GM19463 (cell line): ENCODE data around the gene OR2T4.

ENCODE experiments used
- ATAC-seq: cut with Tn5 transposase; IDR thresholded peaks from one replicate; pipeline ENCODE4 v1.9.1; 2021; ENCODE audit warnings: mild to moderate bottlenecking, moderate library complexity; ENCODE audit not compliant: unreplicated experiment

Gene OR2T4, protein sequence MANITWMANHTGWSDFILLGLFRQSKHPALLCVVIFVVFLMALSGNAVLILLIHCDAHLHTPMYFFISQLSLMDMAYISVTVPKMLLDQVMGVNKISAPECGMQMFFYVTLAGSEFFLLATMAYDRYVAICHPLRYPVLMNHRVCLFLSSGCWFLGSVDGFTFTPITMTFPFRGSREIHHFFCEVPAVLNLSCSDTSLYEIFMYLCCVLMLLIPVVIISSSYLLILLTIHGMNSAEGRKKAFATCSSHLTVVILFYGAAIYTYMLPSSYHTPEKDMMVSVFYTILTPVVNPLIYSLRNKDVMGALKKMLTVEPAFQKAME

DNA sequence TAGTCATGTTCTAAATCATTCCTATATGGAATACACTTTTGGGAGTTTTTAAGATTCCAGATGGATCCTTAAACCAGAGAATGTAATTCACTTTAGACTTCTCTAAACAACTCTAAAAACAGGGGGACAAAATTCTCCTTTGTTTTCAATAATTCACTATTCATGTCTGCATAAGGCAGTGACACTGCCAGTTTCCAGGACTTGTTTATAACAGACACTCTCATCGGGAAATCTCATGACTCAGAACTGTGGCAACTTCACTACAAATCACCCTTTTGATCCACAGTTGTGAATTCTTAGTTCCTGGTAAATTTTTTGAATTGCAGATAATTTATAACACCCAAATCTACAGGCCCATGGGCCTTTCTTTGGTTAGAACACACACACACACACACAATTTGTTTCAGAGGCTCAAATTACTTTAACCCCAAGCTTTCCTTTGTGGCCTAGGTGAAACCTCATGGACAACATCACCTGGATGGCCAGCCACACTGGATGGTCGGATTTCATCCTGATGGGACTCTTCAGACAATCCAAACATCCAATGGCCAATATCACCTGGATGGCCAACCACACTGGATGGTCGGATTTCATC is at the start of gene OR2T4:
Gene OR2T4 (plus strand): TSS at position 545 of the 595 bp plus-strand sequence. CDS start 0 bp downstream, at position 545.
- no peak for ATAC-seq

DNA sequence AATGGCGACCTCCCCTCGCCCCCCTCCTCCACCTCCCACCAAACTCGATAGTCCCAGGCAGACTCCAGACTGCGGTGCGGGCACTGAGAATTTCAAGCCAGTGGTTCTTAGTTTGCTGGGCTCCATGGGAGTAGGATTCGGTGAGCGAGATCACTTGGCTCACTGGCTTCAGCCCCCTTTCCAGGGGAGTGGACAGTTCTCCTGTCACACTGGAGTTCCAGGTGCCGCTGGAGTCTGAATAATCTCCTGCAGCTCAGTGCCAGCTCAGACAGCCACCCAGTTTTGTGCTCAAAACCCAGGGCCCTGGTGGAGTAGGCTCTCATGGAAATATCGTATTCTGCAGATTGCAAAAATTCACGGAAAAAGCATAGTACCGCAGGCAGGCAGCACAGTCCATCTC is 44.7 kb upstream of the OR2T4 start:
- no peak for ATAC-seq

GRCh38 chr1:248324468-248324867 is 37.0 kb upstream of the OR2T4 start, which contains the start of gene OR2M7:
TSS of gene OR2M7 (minus strand) at chr1:248324568. CDS start at chr1:248324568, 0 bp downstream.
- ATAC-seq: no peak

DNA sequence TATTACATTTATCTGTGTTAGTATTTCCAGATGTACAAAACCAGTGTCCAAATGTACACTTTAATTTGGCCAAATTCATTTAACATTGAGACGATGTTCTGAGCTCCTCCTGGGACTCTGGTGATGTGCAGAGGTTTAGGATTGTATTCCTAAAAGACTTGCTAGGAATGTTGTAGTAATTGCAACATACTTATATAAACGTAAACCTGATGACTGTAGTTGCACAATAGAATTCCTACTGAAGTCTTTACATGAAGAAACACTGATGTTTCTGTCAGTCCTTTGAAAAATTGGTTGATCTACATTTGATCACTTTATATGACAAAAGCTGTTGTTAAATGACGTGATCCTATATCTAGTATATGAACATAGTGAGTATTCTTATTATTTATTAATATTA is 18.0 kb upstream of the OR2T4 start:
- ATAC-seq: no peak

DNA sequence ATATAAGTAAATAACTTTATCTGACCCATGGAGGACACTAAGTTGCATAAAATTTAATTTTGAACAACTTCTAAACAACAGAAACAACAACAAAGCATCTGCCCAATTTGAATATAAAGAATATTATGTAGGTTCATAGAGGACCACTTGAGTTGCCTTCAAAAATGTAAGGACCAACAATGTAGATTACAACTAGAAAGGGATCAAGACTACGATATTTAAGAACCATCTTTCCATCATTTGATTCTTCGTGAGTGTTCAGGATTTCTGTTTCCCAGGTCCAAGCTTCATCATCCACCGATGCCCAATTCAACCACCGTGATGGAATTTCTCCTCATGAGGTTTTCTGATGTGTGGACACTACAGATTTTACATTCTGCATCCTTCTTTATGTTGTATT is 13.0 kb upstream of the OR2T4 start, which contains the start of gene OR14C36:
Gene OR14C36 (plus strand): TSS at position 301 of the 400 bp plus-strand sequence. CDS start 0 bp downstream, at position 301.
- ATAC-seq: no peak

GRCh38 chr1:248359415-248359814 is 2.0 kb upstream of the OR2T4 start:
- no peak for ATAC-seq

GRCh38 chr1:248366609-248367008 is 5.1 kb downstream of the OR2T4 start:
- no peak for ATAC-seq

DNA sequence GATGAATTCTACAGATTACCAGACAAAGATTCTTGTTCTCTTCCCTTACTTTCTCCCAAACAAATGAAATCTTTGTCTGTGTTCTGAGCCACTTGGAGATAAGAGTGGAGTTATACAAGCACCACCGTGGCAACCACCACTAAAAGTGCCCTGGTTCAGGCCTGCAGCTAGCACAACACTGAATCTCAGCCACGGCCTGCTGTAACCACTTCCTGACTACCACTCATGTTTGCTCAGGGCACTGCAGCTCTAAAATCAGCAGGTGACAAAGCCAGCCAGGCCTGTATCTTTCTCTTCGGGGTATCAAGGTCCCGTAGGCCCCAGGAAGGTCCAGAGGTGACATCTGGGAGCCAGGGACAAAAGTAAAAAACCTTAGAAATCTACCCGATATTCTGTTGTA is 10.9 kb downstream of the OR2T4 start:
- no peak for ATAC-seq

DNA sequence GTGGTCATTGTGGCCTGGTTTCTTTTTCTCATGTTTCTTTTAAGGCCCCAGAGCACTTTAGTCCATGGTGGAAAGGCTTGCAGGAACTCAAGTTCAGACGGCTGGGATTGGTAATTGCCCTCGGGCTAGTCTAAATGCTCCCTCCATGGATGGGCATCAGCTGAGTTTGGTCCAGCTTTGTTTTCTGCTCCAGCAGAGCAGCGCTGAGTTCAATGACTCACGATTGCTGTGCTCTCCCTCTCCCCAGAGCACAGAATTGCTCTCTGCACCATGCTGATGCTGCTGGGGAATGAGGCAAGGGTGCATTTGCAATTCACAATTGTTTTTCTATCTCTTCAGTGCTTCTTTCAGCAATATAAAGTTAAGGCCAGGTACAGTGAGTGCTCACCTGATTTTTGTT is 12.3 kb downstream of the OR2T4 start:
- no peak for ATAC-seq

DNA sequence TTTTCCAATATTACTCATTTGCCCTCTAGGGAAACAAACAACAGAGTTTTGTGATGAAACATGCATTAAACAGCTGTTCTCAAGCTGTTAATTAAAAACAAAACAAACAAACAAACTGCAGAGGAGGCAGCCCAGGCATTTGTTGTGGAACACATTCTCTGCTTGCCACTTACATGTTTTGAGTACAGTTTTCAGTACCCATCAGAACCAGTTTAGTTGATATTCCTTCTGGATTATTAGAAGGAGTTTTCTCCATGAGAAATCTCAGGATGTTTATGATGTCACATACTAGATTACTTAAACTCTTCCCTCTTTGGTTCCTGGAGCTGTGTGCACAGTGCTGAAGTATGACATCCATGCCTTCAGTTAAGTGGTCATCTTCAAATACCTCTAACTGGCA is 14.0 kb downstream of the OR2T4 start, which contains the start of gene OR2T6:
Gene OR2T6 (plus strand): TSS at position 301 of the 400 bp plus-strand sequence. CDS start 11,863 bp downstream, outside the sequence.
- ATAC-seq: no peak

- no peak for ATAC-seq
Observed at GRCh38 chr1:248376916-248377315, 15.5 kb downstream of the OR2T4 start.

DNA sequence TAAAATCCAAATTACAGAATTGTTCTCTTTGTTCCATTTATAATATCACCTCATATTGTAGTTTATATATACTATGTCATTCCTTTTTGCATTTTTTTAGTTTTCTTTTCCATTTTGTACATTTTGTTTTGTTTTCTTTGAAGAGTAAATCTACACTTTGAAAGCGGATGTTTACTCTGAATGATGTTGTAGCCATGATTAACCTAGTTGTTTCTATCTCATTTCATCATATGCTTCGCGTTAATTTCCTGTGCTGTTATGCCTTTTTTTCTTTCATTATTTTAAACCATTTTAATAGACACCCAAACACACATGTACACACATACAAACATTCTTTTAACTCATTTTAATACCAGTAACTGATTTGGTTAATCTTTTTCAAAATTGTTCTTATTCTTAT is 19.4 kb downstream of the OR2T4 start:
- no peak for ATAC-seq

- ATAC-seq: no peak
Observed at GRCh38 chr1:248388426-248388825, 27.0 kb downstream of the OR2T4 start.

DNA sequence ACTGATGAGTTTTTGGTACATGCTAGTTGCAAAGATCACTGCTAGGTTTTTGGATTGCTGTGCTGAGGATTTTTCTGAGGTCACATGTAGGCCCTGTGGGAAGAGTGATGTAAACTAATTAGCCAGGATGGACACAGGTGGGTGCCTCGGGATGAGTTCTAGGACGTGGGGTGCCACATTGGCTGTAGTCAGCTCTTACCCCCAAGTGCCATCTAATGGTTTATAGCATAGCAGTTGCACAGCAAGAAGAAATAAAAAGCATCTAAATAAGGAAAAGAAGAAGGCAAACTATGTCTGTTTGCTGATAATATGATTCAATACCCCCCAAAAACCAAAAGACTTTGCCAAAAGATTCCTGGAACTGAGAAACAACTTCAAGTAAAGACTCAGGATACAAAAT is 31.6 kb downstream of the OR2T4 start:
- no peak for ATAC-seq

DNA sequence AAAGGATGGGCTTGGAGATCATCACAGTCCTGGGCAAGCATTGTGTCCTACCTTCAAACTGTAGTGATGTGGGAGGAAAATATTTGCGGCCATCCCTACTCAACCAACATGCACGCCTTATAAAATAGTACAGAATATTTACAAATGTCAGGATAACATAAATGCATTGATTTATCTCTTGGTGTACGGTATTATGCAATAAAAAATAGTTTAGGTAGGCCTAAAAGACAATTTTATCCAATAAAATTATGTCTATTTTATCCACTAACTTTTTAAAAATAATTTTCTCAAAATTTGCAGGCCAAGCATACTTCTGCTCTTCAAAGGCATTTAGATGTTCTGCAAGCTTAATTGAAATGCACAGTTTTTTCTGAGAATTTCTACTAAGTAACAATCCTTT is 41.3 kb downstream of the OR2T4 start, which contains the start of gene OR2T1:
Gene OR2T1 (plus strand): TSS at position 301 of the 400 bp plus-strand sequence. CDS start 3,100 bp downstream, outside the sequence.
- no peak for ATAC-seq

- ATAC-seq: no peak
Observed at GRCh38 chr1:248404024-248404423, 42.6 kb downstream of the OR2T4 start.

- ATAC-seq: no peak
Observed at GRCh38 chr1:248406721-248407692, 45.5 kb downstream of the OR2T4 start.
